WI38 (cell line): ENCODE measurements around the gene TOB1.

Experiments
- H3K4me3 ChIP-seq: 2 replicates; pipeline ENCODE4 v1.5.1; 2011; ENCODE audit warnings: low read depth, mild to moderate bottlenecking, control low read depth, low read length
- TF ChIP-seq, protein P1 (sequence below): IDR thresholded peaks from 2 replicates; pipeline ENCODE4 v1.5.1; 2012; ENCODE audit warnings: low read depth, mild to moderate bottlenecking, control low read depth, low read length

TOB1 gene

DNA sequence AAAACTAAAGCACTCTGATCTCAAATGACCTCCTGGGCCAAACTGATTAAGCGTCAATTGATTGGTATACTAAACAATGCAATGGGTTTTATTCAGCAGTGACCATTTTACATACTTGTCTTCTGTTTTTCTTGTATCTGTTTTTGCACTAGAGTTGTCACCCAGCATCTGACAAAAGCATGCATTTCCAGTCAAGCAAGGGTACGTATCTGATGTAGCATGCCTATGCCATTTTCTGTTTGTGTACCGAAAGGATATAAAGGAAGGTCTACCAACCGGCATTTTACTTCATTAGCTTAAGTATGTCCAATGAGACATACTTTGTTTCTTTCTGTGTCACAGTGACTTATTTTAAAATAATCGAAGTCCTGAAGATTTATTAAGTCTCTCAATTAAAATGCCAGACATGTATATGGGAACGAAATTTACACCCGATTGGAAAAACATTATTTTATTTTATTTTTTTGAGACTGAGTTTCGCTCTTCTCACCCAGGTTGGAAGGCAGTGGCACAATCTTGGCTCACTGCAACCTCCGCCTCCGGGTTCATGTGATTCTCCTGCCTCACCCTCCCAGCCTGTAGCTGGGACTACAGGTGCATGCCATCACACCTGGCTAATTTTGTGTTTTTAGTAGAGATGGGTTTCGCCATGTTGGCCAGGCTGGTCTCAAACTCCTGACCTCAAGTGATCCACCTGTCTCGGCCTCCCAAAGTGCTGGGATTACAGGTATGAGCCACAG, 7.5 kb downstream of the TOB1 start:
- TF ChIP-seq, protein P1, sequence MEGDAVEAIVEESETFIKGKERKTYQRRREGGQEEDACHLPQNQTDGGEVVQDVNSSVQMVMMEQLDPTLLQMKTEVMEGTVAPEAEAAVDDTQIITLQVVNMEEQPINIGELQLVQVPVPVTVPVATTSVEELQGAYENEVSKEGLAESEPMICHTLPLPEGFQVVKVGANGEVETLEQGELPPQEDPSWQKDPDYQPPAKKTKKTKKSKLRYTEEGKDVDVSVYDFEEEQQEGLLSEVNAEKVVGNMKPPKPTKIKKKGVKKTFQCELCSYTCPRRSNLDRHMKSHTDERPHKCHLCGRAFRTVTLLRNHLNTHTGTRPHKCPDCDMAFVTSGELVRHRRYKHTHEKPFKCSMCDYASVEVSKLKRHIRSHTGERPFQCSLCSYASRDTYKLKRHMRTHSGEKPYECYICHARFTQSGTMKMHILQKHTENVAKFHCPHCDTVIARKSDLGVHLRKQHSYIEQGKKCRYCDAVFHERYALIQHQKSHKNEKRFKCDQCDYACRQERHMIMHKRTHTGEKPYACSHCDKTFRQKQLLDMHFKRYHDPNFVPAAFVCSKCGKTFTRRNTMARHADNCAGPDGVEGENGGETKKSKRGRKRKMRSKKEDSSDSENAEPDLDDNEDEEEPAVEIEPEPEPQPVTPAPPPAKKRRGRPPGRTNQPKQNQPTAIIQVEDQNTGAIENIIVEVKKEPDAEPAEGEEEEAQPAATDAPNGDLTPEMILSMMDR, result no peak
- no peak overlapping the region for H3K4me3 ChIP-seq

DNA sequence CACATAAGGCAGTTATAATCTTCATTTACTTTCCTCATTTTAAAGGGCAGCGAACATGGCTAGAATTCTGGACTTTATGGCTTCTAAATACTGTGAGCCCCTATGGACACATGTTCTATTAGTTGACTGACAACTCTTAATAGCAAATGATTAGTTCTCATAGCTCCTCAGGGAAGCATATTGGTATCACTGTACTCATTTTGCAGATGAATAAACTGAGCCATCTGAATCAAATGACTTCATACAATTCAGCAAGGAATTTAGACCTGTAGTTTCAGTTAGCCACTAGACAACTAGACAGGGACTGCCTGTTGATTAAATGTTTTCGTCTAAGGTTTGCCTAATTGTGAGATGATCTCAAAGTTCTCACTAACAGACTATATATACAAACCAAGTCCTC, 9.7 kb downstream of the TOB1 start:
- TF ChIP-seq, protein P1, result no peak
- no peak overlapping the region for H3K4me3 ChIP-seq

DNA sequence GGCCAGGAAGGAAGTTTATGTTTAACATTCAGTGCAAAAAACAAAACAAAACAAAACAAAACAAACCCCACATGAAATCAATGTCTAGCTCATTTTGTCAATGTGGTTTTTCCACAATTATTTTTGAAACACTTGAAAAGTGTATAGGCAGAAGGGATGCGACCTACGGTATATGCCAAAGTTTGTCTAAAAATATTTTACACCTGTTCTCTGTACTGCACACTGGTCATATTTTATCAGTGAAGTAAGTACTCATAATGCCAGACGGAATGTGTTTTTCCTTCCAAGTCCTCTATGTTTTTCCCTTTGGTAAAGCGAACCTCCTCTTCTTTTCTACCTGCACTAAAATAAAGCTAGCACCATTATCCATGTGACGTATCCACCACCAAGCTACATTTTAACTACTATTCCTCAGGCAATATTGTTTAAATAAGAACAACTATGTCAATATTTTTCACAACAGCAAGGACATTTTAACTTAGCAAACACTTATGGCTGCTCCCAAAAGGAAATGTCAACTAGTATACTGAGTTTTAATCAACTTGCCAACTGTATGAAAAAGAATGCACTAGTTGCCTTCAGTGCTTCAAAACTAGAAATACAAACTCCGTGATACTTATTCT, 10.3 kb downstream of the TOB1 start:
- H3K4me3 ChIP-seq, result no peak overlapping the region
- TF ChIP-seq, protein P1, result no peak

DNA sequence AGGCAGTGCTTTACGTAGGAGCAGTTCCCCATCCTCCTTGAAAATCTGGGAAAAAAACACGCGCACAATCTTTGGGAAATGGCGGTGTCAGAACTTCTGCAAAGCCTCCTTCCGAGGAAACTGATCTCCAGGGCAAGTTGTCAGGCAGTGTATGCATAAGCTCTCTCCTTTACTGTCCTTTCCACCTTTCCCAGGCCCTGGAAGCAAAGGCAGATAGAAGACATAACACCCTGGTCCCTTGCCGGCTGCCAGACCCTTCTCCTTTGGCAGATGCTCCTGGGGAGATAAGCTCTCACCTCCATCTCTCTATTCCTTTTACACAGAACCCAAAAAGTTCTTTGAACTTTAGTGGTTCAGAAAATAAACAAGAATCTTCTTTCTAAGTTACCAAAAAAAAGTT, 12.4 kb downstream of the TOB1 start:
- TF ChIP-seq, protein P1, result no peak
- H3K4me3 ChIP-seq, result no peak overlapping the region

DNA sequence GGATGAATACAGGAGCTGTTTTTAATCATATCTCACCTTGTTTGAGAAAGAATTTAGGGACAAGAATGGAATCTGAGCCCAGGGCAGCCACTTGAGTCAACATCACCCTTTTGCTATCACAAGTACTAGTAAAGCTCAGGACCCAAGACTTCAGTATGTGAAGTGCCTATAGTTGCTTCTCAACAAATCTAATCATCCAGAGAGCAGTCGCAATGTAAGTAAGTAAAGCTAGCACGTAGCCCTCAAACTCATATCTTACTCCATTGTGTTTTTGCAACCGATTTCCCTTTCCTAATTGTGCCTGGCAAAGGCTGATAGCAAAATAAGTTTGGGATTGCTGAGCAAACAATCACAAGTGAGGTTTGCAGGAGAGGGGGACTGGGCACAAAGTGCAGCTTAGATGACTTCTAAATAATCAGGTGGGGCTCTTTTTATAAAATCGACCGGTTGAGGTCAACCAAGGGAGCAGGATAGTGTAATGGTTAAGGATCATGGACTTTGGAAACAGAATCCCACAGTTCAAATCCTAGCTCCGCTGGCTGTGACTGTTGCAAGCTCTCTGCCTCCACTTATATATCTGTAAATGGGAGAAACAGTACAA, 13.0 kb downstream of the TOB1 start:
- H3K4me3 ChIP-seq, result no peak overlapping the region
- TF ChIP-seq, protein P1, result no peak

DNA sequence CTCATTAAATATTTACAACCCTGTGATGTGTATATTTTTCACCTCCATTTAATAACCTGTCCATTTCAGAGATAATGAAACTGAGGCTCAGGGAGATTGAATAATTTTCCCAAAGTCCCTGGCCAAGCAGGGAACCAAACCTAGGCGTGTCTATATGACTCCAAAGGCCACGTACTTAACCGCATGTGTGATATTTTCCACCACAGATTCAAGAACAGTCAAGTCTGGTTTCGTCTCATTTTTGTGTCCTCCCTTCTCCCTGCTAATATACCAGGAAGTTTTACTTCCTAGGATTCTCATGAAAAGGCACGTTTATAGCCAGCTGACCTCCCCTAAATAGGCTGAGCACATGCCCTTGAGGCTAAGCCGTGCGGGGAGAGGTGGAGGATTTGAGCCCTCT, 15.5 kb downstream of the TOB1 start:
- TF ChIP-seq, protein P1, result no peak
- H3K4me3 ChIP-seq, result no peak overlapping the region

DNA sequence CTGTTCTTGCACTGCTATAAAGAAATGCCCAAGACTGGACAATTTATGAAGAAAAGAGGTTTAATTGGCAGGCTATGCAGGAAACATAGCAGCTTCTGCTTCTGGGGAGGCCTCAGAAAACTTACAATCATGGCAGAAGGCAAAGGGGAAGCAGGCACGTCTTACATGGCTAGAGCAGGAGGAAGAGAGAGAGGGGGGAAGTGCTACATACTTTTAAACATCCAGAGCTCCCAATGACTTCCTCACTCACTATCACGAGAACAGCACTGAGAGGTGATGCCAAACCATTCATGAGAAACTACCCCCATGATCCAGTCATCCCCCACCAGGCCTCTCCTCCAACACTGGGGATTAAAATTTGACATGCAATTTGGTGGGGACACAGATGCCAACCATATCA, 17.4 kb downstream of the TOB1 start:
- TF ChIP-seq, protein P1, result no peak
- no peak overlapping the region for H3K4me3 ChIP-seq
